ENCODE results near the gene DPCD.
A peak's percentile ranks its signal among the peaks of the same experiment; 100 is the strongest.

The DPCD gene

GRCh38 chr10:101615525-101616116, 27.5 kb downstream of the DPCD start:
- H3K4me3 Mint-ChIP-seq = no peak overlapping the region
- ATAC-seq (replicated peaks) = no peak
- no peaks in the 10 kb centered on the region for H3K9me3 Mint-ChIP-seq
- no peaks in the 10 kb centered on the region for H3K27me3 Mint-ChIP-seq
- no peak overlapping the region for H3K27ac Mint-ChIP-seq
- H3K4me1 Mint-ChIP-seq = peaks cover 23 to 30% of the 10 kb centered on the region in 2 donors
- H3K36me3 Mint-ChIP-seq = peaks cover 33 to 49% of the 10 kb centered on the region in 2 donors
- no peak for DNase-seq

GRCh38 chr10:101616415-101617101, 28.4 kb downstream of the DPCD start:
- no peaks in the 10 kb centered on the region for H3K9me3 Mint-ChIP-seq
- H3K4me3 Mint-ChIP-seq = no peak overlapping the region
- ATAC-seq (replicated peaks) = no peak
- H3K27ac Mint-ChIP-seq = peak overlapping the region; percentile 59
- DNase-seq = no peak
- peaks cover 28 to 50% of the 10 kb centered on the region in 2 donors for H3K36me3 Mint-ChIP-seq
- peaks cover 20 to 30% of the 10 kb centered on the region in 2 donors for H3K4me1 Mint-ChIP-seq
- H3K27me3 Mint-ChIP-seq = no peaks in the 10 kb centered on the region

GRCh38 chr10:101617102-101617823, 29.1 kb downstream of the DPCD start:
- peak overlapping the region in 1 of 2 donors; percentile 5 for H3K4me3 Mint-ChIP-seq
- ATAC-seq (replicated peaks) = peak; percentile 77
- H3K9me3 Mint-ChIP-seq = no peaks in the 10 kb centered on the region
- H3K4me1 Mint-ChIP-seq = peaks cover 20 to 30% of the 10 kb centered on the region in 2 donors
- H3K36me3 Mint-ChIP-seq = peaks cover 33 to 54% of the 10 kb centered on the region in 2 donors
- no peaks in the 10 kb centered on the region for H3K27me3 Mint-ChIP-seq
- peak; percentile 9 for DNase-seq
- H3K27ac Mint-ChIP-seq = peak overlapping the region; percentile 59

GRCh38 chr10:101617824-101618568, 29.9 kb downstream of the DPCD start:
- Mint-ChIP-seq H3K36me3 (peaks cover 35 to 58% of the 10 kb centered on the region in 2 donors), H3K4me3 (peak overlapping the region in 1 of 2 donors; percentile 5), H3K27me3 (no peaks in the 10 kb centered on the region), H3K9me3 (no peaks in the 10 kb centered on the region), H3K4me1 (peaks cover 20 to 30% of the 10 kb centered on the region in 2 donors), H3K27ac (peak overlapping the region; percentile 70)
- ATAC-seq (replicated peaks) (peak; percentile 69), DNase-seq (no peak)

GRCh38 chr10:101618871-101619270, 30.8 kb downstream of the DPCD start:
- H3K4me1 Mint-ChIP-seq = peaks cover 20 to 33% of the 10 kb centered on the region in 2 donors
- H3K27ac Mint-ChIP-seq = peak overlapping the region; percentile 81
- peaks cover 39 to 64% of the 10 kb centered on the region in 2 donors for H3K36me3 Mint-ChIP-seq
- ATAC-seq (replicated peaks) (no peak), DNase-seq (no peak)
- H3K27me3 Mint-ChIP-seq = no peaks in the 10 kb centered on the region
- H3K9me3 Mint-ChIP-seq = no peaks in the 10 kb centered on the region
- no peak overlapping the region for H3K4me3 Mint-ChIP-seq

GRCh38 chr10:101619983-101620382, 31.9 kb downstream of the DPCD start:
- DNase-seq (no peak), ATAC-seq (replicated peaks) (no peak)
- H3K36me3 Mint-ChIP-seq = peaks cover 40 to 71% of the 10 kb centered on the region in 2 donors
- H3K9me3 Mint-ChIP-seq = no peaks in the 10 kb centered on the region
- peaks cover 25 to 41% of the 10 kb centered on the region in 2 donors for H3K4me1 Mint-ChIP-seq
- H3K27ac Mint-ChIP-seq = peak overlapping the region; percentile 56
- H3K27me3 Mint-ChIP-seq = no peaks in the 10 kb centered on the region
- no peak overlapping the region for H3K4me3 Mint-ChIP-seq

- peaks cover 41 to 70% of the 10 kb centered on the region in 2 donors for H3K36me3 Mint-ChIP-seq
- no peaks in the 10 kb centered on the region for H3K27me3 Mint-ChIP-seq
- no peak for DNase-seq
- H3K27ac Mint-ChIP-seq = peak overlapping the region; percentile 42
- no peaks in the 10 kb centered on the region for H3K9me3 Mint-ChIP-seq
- no peak overlapping the region for H3K4me3 Mint-ChIP-seq
- ATAC-seq (replicated peaks) = no peak
- peaks cover 18 to 39% of the 10 kb centered on the region in 2 donors for H3K4me1 Mint-ChIP-seq
Measured at GRCh38 chr10:101623528-101623927, 35.4 kb downstream of the DPCD start.

- Mint-ChIP-seq H3K27ac (peak overlapping the region; percentile 49), H3K36me3 (peaks cover 32 to 68% of the 10 kb centered on the region in 2 donors), H3K4me1 (peaks cover 15 to 28% of the 10 kb centered on the region in 2 donors), H3K9me3 (no peaks in the 10 kb centered on the region), H3K4me3 (no peak overlapping the region), H3K27me3 (no peaks in the 10 kb centered on the region)
- ATAC-seq (replicated peaks) = peak; percentile 71 to 72
- peak; percentile 24 for DNase-seq
Measured at GRCh38 chr10:101624526-101625102, 36.5 kb downstream of the DPCD start.

GRCh38 chr10:101625821-101626412, 37.8 kb downstream of the DPCD start:
- ATAC-seq (replicated peaks) = no peak
- no peak overlapping the region for H3K27ac Mint-ChIP-seq
- peaks cover 37 to 66% of the 10 kb centered on the region in 2 donors for H3K36me3 Mint-ChIP-seq

GRCh38 chr10:101629837-101630632, 41.9 kb downstream of the DPCD start:
- H3K9me3 Mint-ChIP-seq = no peaks in the 10 kb centered on the region
- H3K4me1 Mint-ChIP-seq = peaks cover 11 to 18% of the 10 kb centered on the region in 2 donors
- H3K36me3 Mint-ChIP-seq = peaks cover 14 to 44% of the 10 kb centered on the region in 2 donors

More at GRCh38 chr10:101625821-101626412, 37.8 kb downstream of the DPCD start:
- Mint-ChIP-seq H3K4me1 (peaks cover 17 to 25% of the 10 kb centered on the region in 2 donors), H3K9me3 (no peaks in the 10 kb centered on the region), H3K27me3 (no peaks in the 10 kb centered on the region), H3K4me3 (no peak overlapping the region)
- no peak for DNase-seq

GRCh38 chr10:101630633-101630920, 42.5 kb downstream of the DPCD start:
- Mint-ChIP-seq H3K4me3 (no peak overlapping the region), H3K27me3 (no peaks in the 10 kb centered on the region), H3K9me3 (no peaks in the 10 kb centered on the region), H3K4me1 (peaks cover 8 to 12% of the 10 kb centered on the region in 2 donors), H3K27ac (no peak overlapping the region), H3K36me3 (peaks cover 15 to 42% of the 10 kb centered on the region in 2 donors)
- ATAC-seq (replicated peaks) (no peak), DNase-seq (no peak)

More at GRCh38 chr10:101629837-101630632, 41.9 kb downstream of the DPCD start:
- no peak for ATAC-seq (replicated peaks)
- Mint-ChIP-seq H3K27me3 (no peaks in the 10 kb centered on the region), H3K27ac (no peak overlapping the region), H3K4me3 (no peak overlapping the region)
- no peak for DNase-seq

- Mint-ChIP-seq H3K36me3 (peaks cover 16 to 48% of the 10 kb centered on the region in 2 donors), H3K9me3 (no peaks in the 10 kb centered on the region), H3K4me1 (peaks cover 5 to 10% of the 10 kb centered on the region in 2 donors), H3K4me3 (no peak overlapping the region), H3K27me3 (no peaks in the 10 kb centered on the region), H3K27ac (peak overlapping the region; percentile 14)
- DNase-seq (no peak), ATAC-seq (replicated peaks) (no peak)
Measured at GRCh38 chr10:101631821-101632475, 43.8 kb downstream of the DPCD start.
